C4-2B (cell line): Measurements from ENCODE around the gene MUC6.

Experiments used
- CTCF ChIP-seq: fragments of 450-650 bp; conservative IDR thresholded peaks from 2 replicates; pipeline ENCODE4 v1.5.1; 2017; ENCODE audit warnings: mild to moderate bottlenecking
- ZFX ChIP-seq: fragments of 450-650 bp; IDR thresholded peaks from 2 replicates; pipeline ENCODE4 v1.6.1; 2017

DNA sequence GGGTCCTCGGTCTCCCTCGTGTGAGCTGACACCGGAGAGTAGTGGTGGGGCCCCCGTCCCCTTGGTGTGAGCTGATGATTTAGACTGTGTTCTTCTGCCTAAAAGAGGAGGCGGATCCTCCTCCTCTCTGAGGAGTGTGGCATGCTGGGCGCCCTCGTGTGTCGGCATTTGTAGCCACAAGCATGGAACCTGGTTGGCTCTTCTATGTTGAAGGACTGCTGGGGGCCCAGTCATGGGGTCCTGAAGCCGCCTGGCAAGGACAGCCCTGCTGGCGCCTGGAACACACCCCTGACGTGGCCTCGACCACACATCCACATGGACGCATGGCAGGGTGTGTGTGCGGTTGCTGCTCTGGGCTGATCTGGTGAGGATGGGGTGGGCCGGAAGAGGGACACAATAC is 60.7 kb downstream of the MUC6 start:
- TF ChIP-seq CTCF (no peak), ZFX (no peak)
